Measurements from ENCODE around the gene URB1.

DNA sequence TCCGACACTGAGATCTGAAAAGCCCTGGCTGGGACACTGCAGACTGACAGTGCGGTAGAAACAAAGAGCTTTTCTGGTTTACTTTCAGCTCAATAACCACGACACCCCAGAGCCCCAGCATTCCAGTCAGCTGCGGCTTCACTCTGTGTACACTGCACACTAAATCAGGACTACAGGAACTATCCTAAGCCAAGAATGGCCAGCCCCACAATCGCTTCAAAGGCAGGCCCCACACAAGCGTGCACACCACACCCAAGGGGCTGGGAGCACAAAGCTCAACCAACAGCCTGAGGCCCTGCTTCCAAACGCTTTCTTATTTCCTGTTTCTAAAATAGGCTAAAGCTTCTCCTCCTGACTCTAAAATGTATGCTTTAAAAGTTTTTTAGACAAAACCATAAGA is 28.4 kb downstream of the URB1 start:
- TF ChIP-seq, protein P1, sequence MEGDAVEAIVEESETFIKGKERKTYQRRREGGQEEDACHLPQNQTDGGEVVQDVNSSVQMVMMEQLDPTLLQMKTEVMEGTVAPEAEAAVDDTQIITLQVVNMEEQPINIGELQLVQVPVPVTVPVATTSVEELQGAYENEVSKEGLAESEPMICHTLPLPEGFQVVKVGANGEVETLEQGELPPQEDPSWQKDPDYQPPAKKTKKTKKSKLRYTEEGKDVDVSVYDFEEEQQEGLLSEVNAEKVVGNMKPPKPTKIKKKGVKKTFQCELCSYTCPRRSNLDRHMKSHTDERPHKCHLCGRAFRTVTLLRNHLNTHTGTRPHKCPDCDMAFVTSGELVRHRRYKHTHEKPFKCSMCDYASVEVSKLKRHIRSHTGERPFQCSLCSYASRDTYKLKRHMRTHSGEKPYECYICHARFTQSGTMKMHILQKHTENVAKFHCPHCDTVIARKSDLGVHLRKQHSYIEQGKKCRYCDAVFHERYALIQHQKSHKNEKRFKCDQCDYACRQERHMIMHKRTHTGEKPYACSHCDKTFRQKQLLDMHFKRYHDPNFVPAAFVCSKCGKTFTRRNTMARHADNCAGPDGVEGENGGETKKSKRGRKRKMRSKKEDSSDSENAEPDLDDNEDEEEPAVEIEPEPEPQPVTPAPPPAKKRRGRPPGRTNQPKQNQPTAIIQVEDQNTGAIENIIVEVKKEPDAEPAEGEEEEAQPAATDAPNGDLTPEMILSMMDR (IDR thresholded peaks at IDR 0.05) = no peak
- TF ChIP-seq POLR2AphosphoS5 (IDR thresholded peaks at IDR 0.05; ENCODE audit: low read depth, low read length) = no peak
